ENCODE data around the gene C2CD2.

- TF ChIP-seq CTCF (conservative IDR thresholded peaks at IDR 0.05; ENCODE audit: low read depth, low read length), result no peak
- no peak for TF ChIP-seq EZH2 (IDR thresholded peaks at IDR 0.05; ENCODE audit: borderline replicate concordance, low read depth, low read length, poor library complexity, severe bottlenecking)
These were observed 104.7 kb downstream of the C2CD2 start for GRCh38 chr21:41848958-41849580.
